ENCODE data around the gene PRPF19.
"Not testable (repeated sequence)": the region's sequence is repeated elsewhere in the genome, so short reads cannot be mapped to it uniquely, and the experiment has no call there.

- TF ChIP-seq CTCF (IDR thresholded peaks at IDR 0.05; ENCODE audit: poor library complexity, severe bottlenecking); POLR2AphosphoS5 (IDR thresholded peaks at IDR 0.05); EZH2 (IDR thresholded peaks at IDR 0.05; ENCODE audit: borderline replicate concordance, insufficient read depth, low read length, poor library complexity, severe bottlenecking); RAD21 (conservative IDR thresholded peaks at IDR 0.05); REST (IDR thresholded peaks at IDR 0.05; ENCODE audit: borderline replicate concordance); EP300 (conservative IDR thresholded peaks at IDR 0.05; ENCODE audit: poor library complexity, severe bottlenecking); SMC3 (conservative IDR thresholded peaks at IDR 0.05; ENCODE audit: poor library complexity); MXI1 (conservative IDR thresholded peaks at IDR 0.05; ENCODE audit: poor library complexity, severe bottlenecking): not testable (repeated sequence)
Observed at GRCh38 chr11:60909680-60910280, 3.4 kb upstream of the PRPF19 start.

Measured in neural cell (in vitro differentiated cells).